H4 (cell line): ENCODE data around the gene CD300LF. TPM values are rescaled to one million over a fixed set of nuclear protein-coding genes. Genes with fewer than 3 reads are reported as not detected.

Experiments
- DNase-seq: peaks from one replicate; pipeline ENCODE4 v3.0.0-alpha.2; 2015; ENCODE audit warnings: low spot score
- total RNA-seq: library from RNA; depleted of rRNA; stranded (reverse); fragments of >200 nt; shearing (Covaris generic); gene quantifications from 2 replicates; pipeline ENCODE4 v1.2.3, GENCODE V29; 2014; rRNA removed

Gene CD300LF
- not detected in 2 replicates for total RNA-seq

GRCh38 chr17:74712756-74713155 is at the start of gene CD300LF:
Gene CD300LF (minus strand): TSS chr17:74712923. CDS start chr17:74712866, 57 bp downstream.
- no peak for DNase-seq

- DNase-seq: no peak
These were observed 49.2 kb upstream of the CD300LF start for GRCh38 chr17:74761931-74762330.

GRCh38 chr17:74761419-74761818 is 48.7 kb upstream of the CD300LF start:
- DNase-seq: no peak

GRCh38 chr17:74760404-74761105 is 47.8 kb upstream of the CD300LF start:
- no peak for DNase-seq

GRCh38 chr17:74759941-74760340 is 47.2 kb upstream of the CD300LF start:
- no peak for DNase-seq

GRCh38 chr17:74759243-74759801 is 46.6 kb upstream of the CD300LF start:
- peak; percentile 63 for DNase-seq

- DNase-seq: peak; percentile 51
These were observed 46.1 kb upstream of the CD300LF start for GRCh38 chr17:74758848-74759168.

GRCh38 chr17:74757931-74758847 is 45.5 kb upstream of the CD300LF start:
- no peak for DNase-seq

- no peak for DNase-seq
These were observed 44.8 kb upstream of the CD300LF start for GRCh38 chr17:74757502-74757901.

- no peak for DNase-seq
These were observed 44.2 kb upstream of the CD300LF start for GRCh38 chr17:74756891-74757290.

- no peak for DNase-seq
These were observed 42.8 kb upstream of the CD300LF start for GRCh38 chr17:74755533-74755932.

- no peak for DNase-seq
These were observed 42.1 kb upstream of the CD300LF start for GRCh38 chr17:74754832-74755231.

- DNase-seq: no peak
These were observed 40.2 kb upstream of the CD300LF start for GRCh38 chr17:74752822-74753401.

- no peak for DNase-seq
These were observed 39.7 kb upstream of the CD300LF start for GRCh38 chr17:74752415-74752814.

GRCh38 chr17:74750327-74751069 is 37.8 kb upstream of the CD300LF start:
- no peak for DNase-seq

- DNase-seq: no peak
These were observed 37.3 kb upstream of the CD300LF start for GRCh38 chr17:74750039-74750326.

- no peak for DNase-seq
These were observed 36.7 kb upstream of the CD300LF start for GRCh38 chr17:74749279-74750038.

GRCh38 chr17:74748529-74749278 is 36.0 kb upstream of the CD300LF start, which contains the start of gene NHERF1:
Gene NHERF1 (plus strand): TSS chr17:74748628. CDS start chr17:74748847, 219 bp downstream.
- peak; percentile 86 for DNase-seq

GRCh38 chr17:74748279-74748528 is 35.5 kb upstream of the CD300LF start:
- DNase-seq: no peak

- DNase-seq: no peak
These were observed 34.2 kb upstream of the CD300LF start for GRCh38 chr17:74746922-74747321.
